ENCODE results near the gene MCOLN3. TPM values are rescaled to one million over a fixed set of nuclear protein-coding genes. Genes with fewer than 3 reads are reported as not detected.

The MCOLN3 gene
- total RNA-seq, 3 donors from 2014 or later, result 0.80 to 2.3 (median 2.2) TPM

- Histone ChIP-seq H3K36me3 (ENCODE audit: low read depth) (no peaks in the 10 kb centered on the region), H3K4me1 (ENCODE audit: low read depth) (no peaks in the 10 kb centered on the region), H3K4me3 (no peak overlapping the region), H3K9me3 (no peaks in the 10 kb centered on the region)
- DNase-seq (no peak), ATAC-seq (no peak)
- intact Hi-C loops (cut with DNase I, micrococcal nuclease), result no loop called here
- no peak for TF ChIP-seq CTCF (IDR thresholded peaks at IDR 0.05)
Observed at GRCh38 chr1:85088408-85088784, 40.1 kb upstream of the MCOLN3 start.

GRCh38 chr1:85087659-85088407 is 39.5 kb upstream of the MCOLN3 start:
- H3K9me3 ChIP-seq, result no peaks in the 10 kb centered on the region
- no peak overlapping the region for H3K4me3 ChIP-seq
- DNase-seq (no peak), ATAC-seq (no peak)
- no peak for TF ChIP-seq CTCF (IDR thresholded peaks at IDR 0.05)
- H3K36me3 ChIP-seq (ENCODE audit: low read depth), result no peaks in the 10 kb centered on the region
- intact Hi-C loops (cut with DNase I, micrococcal nuclease), result no loop called here
- no peaks in the 10 kb centered on the region for H3K4me1 ChIP-seq (ENCODE audit: low read depth)

GRCh38 chr1:85085417-85085816 is 37.1 kb upstream of the MCOLN3 start:
- Histone ChIP-seq H3K4me3 (no peak overlapping the region), H3K4me1 (ENCODE audit: low read depth) (no peaks in the 10 kb centered on the region), H3K9me3 (no peaks in the 10 kb centered on the region), H3K36me3 (ENCODE audit: low read depth) (no peaks in the 10 kb centered on the region)
- intact Hi-C loops (cut with DNase I, micrococcal nuclease), result no loop called here
- TF ChIP-seq CTCF (IDR thresholded peaks at IDR 0.05), result no peak
- ATAC-seq (no peak), DNase-seq (no peak)

- ATAC-seq, result no peak
Observed at GRCh38 chr1:85078903-85079302, 30.6 kb upstream of the MCOLN3 start.

GRCh38 chr1:85074365-85074964 is 26.2 kb upstream of the MCOLN3 start:
- DNase-seq (no peak), ATAC-seq (no peak)
- TF ChIP-seq CTCF (IDR thresholded peaks at IDR 0.05), result no peak
- intact Hi-C loops (cut with DNase I, micrococcal nuclease), result no loop called here
- H3K4me1 ChIP-seq (ENCODE audit: low read depth), result no peaks in the 10 kb centered on the region
- H3K4me3 ChIP-seq, result no peak overlapping the region
- H3K36me3 ChIP-seq (ENCODE audit: low read depth), result no peaks in the 10 kb centered on the region
- no peaks in the 10 kb centered on the region for H3K9me3 ChIP-seq

More at GRCh38 chr1:85078903-85079302, 30.6 kb upstream of the MCOLN3 start:
- no peak for TF ChIP-seq CTCF (IDR thresholded peaks at IDR 0.05)
- DNase-seq, result no peak
- Histone ChIP-seq H3K36me3 (ENCODE audit: low read depth) (no peaks in the 10 kb centered on the region), H3K9me3 (no peaks in the 10 kb centered on the region), H3K4me1 (ENCODE audit: low read depth) (no peaks in the 10 kb centered on the region), H3K4me3 (no peak overlapping the region)
- intact Hi-C loops (cut with DNase I, micrococcal nuclease), result no loop called here
